GM19239 (cell line): Measurements from ENCODE around the gene SPAG9.

Experiments used
- DNase-seq: peaks from one replicate; pipeline ENCODE4 v3.0.0; 2011; ENCODE audit warnings: low spot score; ENCODE audit not compliant: insufficient read length
- FAIRE-seq: peaks from 2 replicates; lab custom pipeline; 2011; peaks lifted over from hg19 to GRCh38; lab: Jason Lieb, UNC

The SPAG9 gene

DNA sequence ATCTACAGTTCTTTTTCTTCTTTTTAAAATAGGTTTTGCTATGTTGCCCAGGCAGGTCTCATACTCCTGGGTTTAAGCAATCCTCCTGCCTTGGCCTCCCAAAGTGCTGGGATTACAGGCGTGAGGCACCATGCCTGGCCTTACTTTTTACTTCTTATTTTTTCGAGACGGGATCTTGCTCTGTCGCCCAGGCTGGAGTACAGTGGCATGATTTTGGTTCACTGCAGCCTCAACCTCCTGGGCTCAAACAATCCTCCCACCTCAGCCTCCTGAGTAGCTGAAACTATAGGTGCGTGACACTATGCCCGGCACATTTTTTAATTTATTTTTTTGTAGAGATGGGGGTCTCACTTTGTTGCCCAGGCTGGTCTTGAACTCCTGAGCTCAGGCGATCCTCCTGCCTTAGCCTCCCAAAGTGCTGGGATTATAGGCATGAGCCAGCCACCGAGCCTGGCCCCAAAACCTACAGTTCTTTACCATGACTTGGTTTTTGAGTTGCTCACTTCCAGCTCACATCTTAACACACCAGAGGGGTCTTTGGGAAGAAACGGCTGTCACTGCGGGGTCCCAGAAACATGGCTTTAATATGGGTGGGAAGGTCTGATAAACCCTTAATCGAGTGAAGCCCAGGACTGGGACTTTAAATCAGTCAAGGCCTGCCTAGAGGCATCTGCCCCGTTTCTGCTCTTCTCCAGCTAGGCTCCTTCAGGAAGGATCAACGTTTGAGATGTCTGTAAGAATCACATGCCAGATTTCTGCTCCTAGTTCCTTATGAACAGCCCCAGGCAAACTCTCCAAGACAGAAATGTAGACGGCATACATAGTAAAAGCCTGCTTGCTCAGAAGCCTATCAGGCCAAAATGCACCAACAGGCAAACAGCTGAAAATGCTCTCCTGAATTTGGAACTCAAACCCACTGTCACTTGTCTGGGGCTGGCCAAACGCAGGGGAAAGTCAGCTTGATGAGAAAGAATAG is 162.8 kb downstream of the SPAG9 start:
- FAIRE-seq (no peak), DNase-seq (no peak)

DNA sequence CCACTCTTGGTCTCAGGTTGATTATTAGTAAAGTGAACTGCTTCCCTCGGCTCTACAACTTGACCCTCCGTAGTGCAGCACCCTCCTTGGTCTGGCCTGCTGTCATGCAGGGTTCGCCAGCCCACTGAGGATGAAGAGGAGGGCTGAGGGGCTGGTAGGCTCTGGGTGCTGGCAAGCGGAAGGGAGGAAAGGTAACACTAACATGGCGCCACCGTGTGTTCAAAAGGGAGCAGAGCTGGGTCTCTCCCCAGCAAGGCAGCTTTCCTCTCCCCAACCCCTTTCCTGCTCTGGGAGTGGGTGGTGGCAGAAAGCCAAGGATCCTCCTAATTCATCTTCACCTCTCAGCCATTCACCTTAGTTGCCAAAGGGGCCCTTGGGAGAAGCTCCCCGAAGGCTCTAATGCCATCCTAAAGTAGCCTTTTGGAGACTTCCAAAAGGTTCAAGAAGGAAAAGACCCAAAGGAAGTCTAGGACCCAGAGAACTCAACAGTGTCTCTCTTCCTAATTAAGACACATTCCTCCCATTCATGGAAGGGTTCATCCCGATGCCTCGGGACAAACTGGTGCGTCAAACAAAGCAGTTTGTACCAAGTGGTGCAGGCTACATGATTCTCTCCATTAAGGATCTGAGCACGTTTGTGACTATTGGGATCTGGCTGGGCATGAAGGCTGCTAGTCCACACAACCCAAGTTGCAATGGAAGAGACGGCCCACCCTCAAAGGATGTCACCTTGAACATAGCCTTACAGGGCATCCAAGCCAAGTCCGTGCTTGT is 163.7 kb downstream of the SPAG9 start:
- FAIRE-seq: peak; percentile 93
- peak; percentile 54 for DNase-seq

DNA sequence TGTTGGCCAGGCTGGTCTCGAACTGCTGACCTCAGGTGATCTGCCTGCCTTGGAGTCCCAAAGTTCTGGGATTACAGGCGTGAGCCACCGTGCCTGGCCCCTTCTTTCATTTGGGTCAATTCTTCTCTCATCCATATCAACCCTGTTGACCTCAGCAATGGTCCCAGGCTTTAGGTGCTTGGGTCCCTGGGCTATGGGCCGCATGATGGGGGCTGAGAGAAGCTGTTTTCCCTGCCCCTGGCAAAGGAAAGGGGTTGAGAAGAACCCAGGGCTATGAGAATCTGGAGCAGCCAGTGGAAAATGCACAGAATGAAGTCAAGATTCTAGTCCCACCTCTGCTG is 164.3 kb downstream of the SPAG9 start:
- no peak for FAIRE-seq
- DNase-seq: no peak

DNA sequence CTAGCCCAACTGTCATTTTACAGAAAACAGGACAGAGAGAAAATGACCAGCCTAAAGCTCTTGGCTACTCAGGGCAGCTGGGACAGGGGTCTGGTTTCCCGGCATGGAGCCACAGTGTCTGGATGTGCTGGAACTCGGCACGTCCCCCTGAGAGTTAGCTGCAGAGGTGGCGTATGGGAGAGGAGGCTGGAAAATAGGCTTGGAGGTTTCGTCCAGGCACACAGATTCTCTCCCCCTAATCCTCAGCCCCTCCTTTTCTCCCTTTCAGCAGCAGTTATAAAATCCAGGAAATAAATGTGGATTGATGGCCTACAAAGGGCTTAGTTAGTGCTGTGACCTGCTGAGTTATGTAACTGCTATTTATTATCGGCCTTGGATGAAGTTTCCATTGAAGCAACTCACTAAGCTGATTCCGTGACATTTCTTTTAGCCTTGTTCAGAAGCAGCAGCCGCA is 165.0 kb downstream of the SPAG9 start:
- DNase-seq (no peak), FAIRE-seq (no peak)

GRCh38 chr17:50955160-50955559 is 165.5 kb downstream of the SPAG9 start:
- DNase-seq (no peak), FAIRE-seq (no peak)

- no peak for FAIRE-seq
Observed at GRCh38 chr17:50954641-50955121, 166.0 kb downstream of the SPAG9 start.

DNA sequence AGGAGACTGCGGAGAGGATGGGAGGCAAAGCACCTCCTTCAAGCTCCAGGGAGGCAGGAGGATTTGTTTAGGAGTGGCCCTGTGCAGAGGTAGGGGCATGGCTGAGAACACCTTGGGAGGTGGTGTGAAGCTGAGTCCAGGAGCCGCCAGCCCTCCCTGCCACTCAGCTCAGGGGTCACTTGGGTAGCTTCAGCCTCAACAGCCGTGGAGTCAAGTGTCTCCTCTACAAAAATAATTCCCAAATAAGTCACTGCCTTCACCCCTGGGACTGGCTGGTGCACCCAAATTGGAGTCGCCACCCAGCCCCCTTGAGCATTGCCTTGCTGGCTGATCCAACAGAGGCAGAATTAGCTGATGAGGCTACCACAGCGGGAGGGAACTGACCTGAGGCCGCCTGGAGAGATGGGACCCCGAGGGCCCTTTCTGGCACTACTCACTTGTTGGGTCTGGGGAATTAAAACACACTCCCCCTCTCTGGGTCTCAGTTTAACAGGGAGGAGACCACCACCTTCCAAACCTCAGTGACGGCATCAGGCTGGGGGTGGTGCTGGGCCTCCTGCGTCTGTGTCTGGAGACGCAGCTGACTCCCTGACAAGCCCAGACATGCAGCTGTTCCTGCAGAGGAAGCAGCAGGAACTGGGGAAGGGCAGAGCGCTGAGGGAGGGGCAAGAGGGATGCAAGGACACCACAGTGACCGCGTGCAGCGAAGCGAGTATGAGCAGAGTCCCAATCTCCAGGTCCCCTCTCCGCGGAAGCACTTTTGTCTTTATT is 166.7 kb downstream of the SPAG9 start:
- DNase-seq: no peak
- FAIRE-seq: no peak

More at GRCh38 chr17:50954641-50955121, 166.0 kb downstream of the SPAG9 start:
- no peak for DNase-seq

GRCh38 chr17:50953518-50953830 is 167.2 kb downstream of the SPAG9 start:
- DNase-seq (no peak), FAIRE-seq (no peak)

- no peak for DNase-seq
- no peak for FAIRE-seq
Observed at GRCh38 chr17:50952889-50953288, 167.8 kb downstream of the SPAG9 start.

GRCh38 chr17:50952013-50952412 is 168.7 kb downstream of the SPAG9 start:
- DNase-seq (no peak), FAIRE-seq (no peak)

GRCh38 chr17:50949989-50950877 is 170.4 kb downstream of the SPAG9 start:
- DNase-seq: peak; percentile 44

DNA sequence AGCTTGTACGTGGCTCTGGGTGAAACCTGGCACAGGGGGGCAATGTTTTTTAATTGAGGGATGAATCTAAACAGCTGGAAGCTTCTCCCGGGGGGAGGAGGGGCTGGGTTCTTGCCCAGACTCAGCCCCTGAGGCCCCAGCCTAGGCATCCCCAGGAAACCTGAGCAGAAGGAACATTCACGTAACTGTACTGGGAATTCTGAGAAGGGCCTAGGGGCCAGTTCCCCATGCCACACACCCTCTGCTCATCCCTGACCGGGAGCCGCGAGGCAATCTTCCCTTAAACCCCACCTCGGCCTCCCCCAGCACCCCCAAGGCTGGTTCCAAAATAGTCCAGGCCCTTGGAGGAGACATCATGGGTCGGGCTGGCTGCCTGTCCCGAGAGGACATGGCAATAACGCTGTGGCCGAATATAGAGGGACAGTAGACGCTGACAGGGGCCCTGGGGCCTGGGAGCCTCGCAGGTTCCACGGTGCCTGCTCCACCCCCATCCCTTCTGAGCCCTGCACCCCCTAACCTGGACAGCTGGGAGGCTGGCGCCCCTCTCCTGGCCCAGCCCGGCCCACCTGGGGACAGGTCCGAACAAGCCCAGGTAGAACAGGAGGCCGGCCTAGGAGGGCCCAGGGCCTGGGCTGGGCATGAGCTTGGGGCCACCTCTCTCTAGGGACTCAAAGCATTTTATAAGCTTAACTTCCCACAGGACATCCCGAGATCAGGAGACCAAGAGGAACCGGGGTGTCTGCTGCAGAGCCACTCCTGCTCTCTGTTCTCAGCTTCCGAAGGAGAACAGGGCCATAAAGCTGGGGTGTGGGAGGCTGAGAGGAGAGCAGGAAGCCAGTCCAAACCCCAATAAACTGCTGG is 171.3 kb downstream of the SPAG9 start:
- FAIRE-seq: no peak
- DNase-seq: no peak

More at GRCh38 chr17:50949989-50950877, 170.4 kb downstream of the SPAG9 start:
- no peak for FAIRE-seq

DNA sequence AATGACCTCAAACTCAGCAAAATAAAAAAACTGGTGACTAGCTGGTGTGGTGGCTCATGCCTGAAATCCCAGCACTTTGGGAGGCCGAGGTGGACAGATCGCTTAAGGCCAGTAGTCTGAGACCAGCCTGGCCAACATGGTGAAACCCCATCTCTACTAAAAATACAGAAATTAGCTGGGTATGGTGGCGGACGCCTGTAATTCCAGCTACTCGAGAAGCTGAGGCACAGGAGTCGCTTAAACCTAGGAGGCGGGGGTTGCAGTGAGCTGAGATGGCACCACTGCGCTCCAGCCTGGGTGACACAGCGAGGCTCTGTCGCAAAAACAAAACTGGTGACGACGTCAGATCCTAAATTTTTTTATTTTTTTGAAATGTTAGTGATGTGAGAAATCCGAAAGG is 172.0 kb downstream of the SPAG9 start:
- no peak for DNase-seq
- no peak for FAIRE-seq

- no peak for DNase-seq
- no peak for FAIRE-seq
Observed at GRCh38 chr17:50947782-50948543, 172.7 kb downstream of the SPAG9 start.

- FAIRE-seq: no peak
- no peak for DNase-seq
Observed at GRCh38 chr17:50946891-50947781, 173.5 kb downstream of the SPAG9 start.

DNA sequence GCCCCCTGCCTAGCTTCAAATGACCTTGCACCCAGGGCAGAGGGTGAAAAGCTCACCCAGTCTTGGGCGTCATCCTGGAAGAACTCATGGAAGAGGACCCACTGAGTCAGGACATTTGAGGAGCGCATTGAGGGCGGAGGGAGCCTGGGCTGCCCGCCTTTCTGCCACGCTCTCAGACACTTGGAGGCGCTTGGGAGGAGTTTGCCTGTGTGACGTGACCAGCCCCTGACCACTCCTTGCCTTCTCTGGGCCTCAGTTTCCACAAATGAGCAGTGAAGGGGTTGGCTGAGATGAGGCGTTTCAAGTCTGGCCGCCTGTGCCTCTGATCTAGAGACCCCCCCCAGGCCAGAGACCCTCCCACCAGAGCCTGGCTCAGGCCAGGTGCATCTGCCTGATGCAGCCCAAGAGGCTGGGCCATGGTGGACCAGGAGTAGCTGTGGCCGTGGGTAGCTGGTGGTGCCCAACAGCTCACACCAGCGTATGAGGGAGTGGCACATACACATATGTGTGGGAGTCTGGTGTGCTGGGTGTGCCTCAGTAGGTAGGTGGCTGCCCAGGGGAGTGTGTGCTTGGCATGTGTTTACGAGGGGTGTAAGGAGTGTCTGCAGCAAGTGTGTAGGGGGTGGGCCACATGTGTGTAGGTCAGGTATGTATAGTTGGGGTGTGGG is 174.3 kb downstream of the SPAG9 start:
- FAIRE-seq (no peak), DNase-seq (no peak)
